Mesenchymal stem cell (in vitro differentiated cells and primary cell): ENCODE data around the gene DPF3.

Experiments used
- DNase-seq: peaks from one replicate; pipeline ENCODE4 v3.0.0-alpha.2; 2013
- H2AFZ ChIP-seq: one replicate; pipeline ENCODE4 v1.6.1; 2013; ENCODE audit warnings: low read depth, mild to moderate bottlenecking, control low read depth, inconsistent platforms, low read length, moderate library complexity
- H2AK5ac ChIP-seq: 2 replicates; pipeline ENCODE4 v1.6.1; 2013; ENCODE audit warnings: low read length, moderate library complexity, mild to moderate bottlenecking, inconsistent platforms; ENCODE audit not compliant: severe bottlenecking
- H2BK120ac ChIP-seq: one replicate; pipeline ENCODE4 v1.6.1; 2013; ENCODE audit warnings: low read depth, mild to moderate bottlenecking, inconsistent platforms, low read length, moderate library complexity
- H2BK12ac ChIP-seq, 2 experiments: one replicate each; pipeline ENCODE4 v1.6.1; 2013; ENCODE audit warnings: inconsistent platforms in 2 of 2, low read length in 2 of 2, mild to moderate bottlenecking in 2 of 2, moderate library complexity in 2 of 2, control low read depth in 1 of 2
- H2BK15ac ChIP-seq: one replicate; pipeline ENCODE4 v1.6.1; 2013; ENCODE audit warnings: mild to moderate bottlenecking, low read depth, inconsistent platforms; ENCODE audit not compliant: poor library complexity, severe bottlenecking
- H2BK5ac ChIP-seq: 2 replicates; pipeline ENCODE4 v1.6.1; 2013; ENCODE audit warnings: low read depth, mild to moderate bottlenecking, low read length, control low read depth, inconsistent platforms; ENCODE audit not compliant: poor library complexity, severe bottlenecking
- H3K14ac ChIP-seq, 2 experiments: one replicate each; pipeline ENCODE4 v1.6.1; 2013; ENCODE audit warnings: inconsistent platforms in 2 of 2, low read length in 2 of 2, control low read depth in 1 of 2, mild to moderate bottlenecking in 1 of 2, moderate library complexity in 1 of 2
- H3K18ac ChIP-seq, 2 experiments: one replicate each; pipeline ENCODE4 v1.6.1; 2013; ENCODE audit warnings: inconsistent platforms in 2 of 2, low read length in 2 of 2, control low read depth in 1 of 2, low read depth in 1 of 2, mild to moderate bottlenecking in 1 of 2
- H3K23ac ChIP-seq, 2 experiments: one replicate each; pipeline ENCODE4 v1.6.1; 2013; ENCODE audit warnings: inconsistent platforms in 2 of 2, low read length in 2 of 2, mild to moderate bottlenecking in 2 of 2, moderate library complexity in 2 of 2, control low read depth in 1 of 2
- H3K27ac ChIP-seq: 2 replicates; pipeline ENCODE4 v1.5.1; 2013; ENCODE audit warnings: mild to moderate bottlenecking, moderate library complexity, low read length, control low read depth, inconsistent platforms; ENCODE audit not compliant: poor library complexity, severe bottlenecking
- H3K27me3 ChIP-seq, 2 experiments: 2 replicates each; pipeline versions ENCODE4 v1.6.1 to v1.7.0; 2013; ENCODE audit warnings: low read length in 2 of 2, mild to moderate bottlenecking in 2 of 2, moderate library complexity in 2 of 2, control low read depth in 1 of 2, inconsistent platforms in 1 of 2; ENCODE audit not compliant: control insufficient read depth in 1 of 2, insufficient read depth in 1 of 2
- H3K36me3 ChIP-seq, 2 experiments: 2 replicates each; pipeline versions ENCODE4 v1.6.1 to v1.7.0; 2013; ENCODE audit warnings: low read length in 2 of 2, control low read depth in 1 of 2, inconsistent platforms in 1 of 2, low read depth in 1 of 2, mild to moderate bottlenecking in 1 of 2; ENCODE audit not compliant: insufficient read depth in 2 of 2, control insufficient read depth in 1 of 2
- H3K4ac ChIP-seq, 2 experiments: one replicate each; pipeline ENCODE4 v1.6.1; 2013; ENCODE audit warnings: inconsistent platforms in 2 of 2, low read length in 2 of 2, mild to moderate bottlenecking in 2 of 2, moderate library complexity in 2 of 2, control low read depth in 1 of 2, low read depth in 1 of 2
- H3K4me1 ChIP-seq: 2 replicates; pipeline ENCODE4 v1.6.1; 2013; ENCODE audit warnings: low read depth, low read length, control low read depth; ENCODE audit not compliant: control insufficient read depth, insufficient read depth
- H3K4me2 ChIP-seq: 2 replicates; pipeline ENCODE4 v1.6.1; 2013; ENCODE audit warnings: low read length, mild to moderate bottlenecking, inconsistent platforms; ENCODE audit not compliant: poor library complexity, severe bottlenecking
- H3K4me3 ChIP-seq, 2 experiments: 2 replicates each; pipeline versions ENCODE4 v1.5.1 to v1.7.0; 2013; ENCODE audit warnings: low read length in 2 of 2, mild to moderate bottlenecking in 2 of 2, control low read depth in 1 of 2, low read depth in 1 of 2; ENCODE audit not compliant: insufficient read depth in 1 of 2
- H3K79me1 ChIP-seq: replicated peaks from 2 replicates; pipeline ENCODE4 v1.6.1; 2013; ENCODE audit warnings: mild to moderate bottlenecking, control low read depth, low read length, inconsistent platforms; ENCODE audit not compliant: poor library complexity, severe bottlenecking
- H3K9ac ChIP-seq: 2 replicates; pipeline ENCODE4 v1.7.0; 2013; ENCODE audit warnings: mild to moderate bottlenecking, low read length, moderate library complexity
- H3K9me3 ChIP-seq: 2 replicates; pipeline ENCODE4 v1.7.0; 2013; ENCODE audit warnings: mild to moderate bottlenecking, low read length; ENCODE audit not compliant: control insufficient read depth
- H4K8ac ChIP-seq: one replicate; pipeline ENCODE4 v1.6.1; 2013; ENCODE audit warnings: inconsistent platforms, mild to moderate bottlenecking, low read length, moderate library complexity
- H4K91ac ChIP-seq: one replicate; pipeline ENCODE4 v1.6.1; 2013; ENCODE audit warnings: mild to moderate bottlenecking, low read length, inconsistent platforms
- WGBS: methylation state at CpG from one replicate; pipeline ENCODE4 v1.1.7; 2013; ENCODE audit warnings: mixed read lengths; 5-methylcytosine and 5-hydroxymethylcytosine counted together

DPF3 gene

DNA sequence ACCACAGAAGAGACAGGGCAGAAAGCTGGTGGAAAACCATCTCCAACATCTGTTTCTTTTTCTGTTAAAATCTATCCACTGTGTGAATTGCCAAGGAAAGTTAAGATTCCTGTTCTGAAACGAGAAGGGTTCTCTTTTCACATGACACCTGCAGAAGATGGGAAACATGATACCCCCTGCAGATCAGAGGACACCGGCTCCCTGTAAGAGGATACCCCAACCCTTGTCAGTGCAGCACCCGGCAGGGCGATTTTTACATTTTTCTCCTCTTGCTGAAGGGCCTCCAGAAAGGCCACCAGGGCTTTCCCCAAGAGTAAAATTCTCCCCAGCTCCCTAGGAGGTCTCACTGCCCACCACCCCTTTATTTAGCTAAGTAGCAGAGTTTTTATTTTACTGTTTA lies 48.2 kb downstream of the DPF3 start:
- no peak overlapping the region for H4K91ac ChIP-seq
- H3K9ac ChIP-seq: no peak overlapping the region
- no peak overlapping the region for H2BK120ac ChIP-seq
- no peak overlapping the region for H2BK15ac ChIP-seq
- H3K9me3 ChIP-seq: no peaks in the 10 kb centered on the region
- no peak overlapping the region for H3K4ac ChIP-seq
- H2AFZ ChIP-seq: no peak overlapping the region
- H2AK5ac ChIP-seq: peak overlapping the region; percentile 10
- no peak overlapping the region for H3K27ac ChIP-seq
- H4K8ac ChIP-seq: no peak overlapping the region
- no peak for DNase-seq
- H3K18ac ChIP-seq: no peak overlapping the region
- H3K4me2 ChIP-seq: no peak overlapping the region
- no peak overlapping the region for H2BK12ac ChIP-seq
- peaks cover 38% of the 10 kb centered on the region for H3K79me1 ChIP-seq
- peaks cover 0 to 3% of the 10 kb centered on the region in 2 experiments for H3K36me3 ChIP-seq
- H3K23ac ChIP-seq: no peak overlapping the region
- H2BK5ac ChIP-seq: no peak overlapping the region
- H3K4me3 ChIP-seq: no peak overlapping the region
- peaks cover 15% of the 10 kb centered on the region for H3K4me1 ChIP-seq
- H3K14ac ChIP-seq: no peak overlapping the region
- WGBS: 90% methylated on average over 4 of the region's 4 CpGs
- H3K27me3 ChIP-seq: no peaks in the 10 kb centered on the region

DNA sequence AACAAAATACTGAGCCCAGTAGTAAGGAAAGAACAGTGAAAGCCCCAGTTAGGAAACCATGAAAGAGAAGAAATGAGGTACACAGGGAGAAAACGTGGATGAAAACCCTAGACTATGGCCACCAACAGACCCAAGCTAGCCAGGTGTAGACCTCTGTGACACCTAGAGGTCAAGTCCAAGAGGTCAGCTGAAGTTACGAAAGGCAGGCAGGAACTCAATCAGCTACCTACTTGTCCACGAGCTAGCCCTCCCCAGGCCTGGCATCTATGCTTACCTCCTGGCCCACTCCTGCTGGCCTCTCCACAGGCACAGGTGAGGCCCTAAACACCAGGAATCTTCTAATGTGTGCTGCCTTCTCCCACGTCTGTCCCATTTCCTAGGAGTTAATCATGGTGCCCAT lies 48.7 kb downstream of the DPF3 start:
- peaks cover 10% of the 10 kb centered on the region for H3K4me1 ChIP-seq
- H2BK15ac ChIP-seq: no peak overlapping the region
- no peak for DNase-seq
- no peak overlapping the region for H3K18ac ChIP-seq
- H2AK5ac ChIP-seq: peak overlapping the region; percentile 10
- H3K4ac ChIP-seq: no peak overlapping the region
- no peak overlapping the region for H3K27ac ChIP-seq
- no peak overlapping the region for H4K8ac ChIP-seq
- H4K91ac ChIP-seq: no peak overlapping the region
- peaks cover 38% of the 10 kb centered on the region for H3K79me1 ChIP-seq
- peaks cover 0 to 3% of the 10 kb centered on the region in 2 experiments for H3K36me3 ChIP-seq
- H2BK12ac ChIP-seq: no peak overlapping the region
- H3K4me3 ChIP-seq: no peak overlapping the region
- H3K4me2 ChIP-seq: no peak overlapping the region
- H2AFZ ChIP-seq: no peak overlapping the region
- H3K14ac ChIP-seq: no peak overlapping the region
- H3K9me3 ChIP-seq: no peaks in the 10 kb centered on the region
- 87% methylated on average over 4 of the region's 4 CpGs for WGBS
- H2BK120ac ChIP-seq: no peak overlapping the region
- no peak overlapping the region for H3K23ac ChIP-seq
- no peaks in the 10 kb centered on the region for H3K27me3 ChIP-seq
- no peak overlapping the region for H3K9ac ChIP-seq
- no peak overlapping the region for H2BK5ac ChIP-seq

DNA sequence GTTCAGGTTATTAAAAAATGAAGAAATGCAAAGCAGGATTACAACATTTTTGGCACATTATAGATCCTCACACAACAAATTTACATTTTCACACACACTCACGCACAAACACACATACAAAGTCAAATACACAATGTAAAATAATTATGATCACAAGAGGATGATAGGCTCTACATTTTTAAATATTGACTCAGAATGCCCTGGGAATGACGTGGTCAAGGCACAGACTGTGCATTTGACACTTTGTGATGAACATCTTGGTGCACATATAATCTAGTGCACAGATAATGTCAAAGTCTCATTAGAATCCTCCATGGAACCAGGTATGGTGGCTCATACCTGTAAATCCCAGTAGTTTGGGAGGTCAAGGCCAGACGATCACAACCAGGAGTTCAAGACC lies 49.4 kb downstream of the DPF3 start:
- no peak overlapping the region for H3K9ac ChIP-seq
- no peak overlapping the region for H3K4ac ChIP-seq
- no peak overlapping the region for H3K4me3 ChIP-seq
- no peaks in the 10 kb centered on the region for H3K27me3 ChIP-seq
- no peak overlapping the region for H3K14ac ChIP-seq
- 90% methylated on average over 2 of the region's 3 CpGs for WGBS
- H3K4me2 ChIP-seq: no peak overlapping the region
- peaks cover 5% of the 10 kb centered on the region for H3K4me1 ChIP-seq
- no peak overlapping the region for H2BK120ac ChIP-seq
- no peak overlapping the region for H3K18ac ChIP-seq
- no peak overlapping the region for H4K91ac ChIP-seq
- peaks cover 37% of the 10 kb centered on the region for H3K79me1 ChIP-seq
- H3K23ac ChIP-seq: no peak overlapping the region
- peaks cover 0 to 3% of the 10 kb centered on the region in 2 experiments for H3K36me3 ChIP-seq
- no peak overlapping the region for H2AFZ ChIP-seq
- no peak overlapping the region for H3K27ac ChIP-seq
- H2BK5ac ChIP-seq: no peak overlapping the region
- no peak overlapping the region for H4K8ac ChIP-seq
- no peaks in the 10 kb centered on the region for H3K9me3 ChIP-seq
- no peak overlapping the region for H2BK15ac ChIP-seq
- DNase-seq: no peak
- no peak overlapping the region for H2BK12ac ChIP-seq
- H2AK5ac ChIP-seq: no peak overlapping the region

DNA sequence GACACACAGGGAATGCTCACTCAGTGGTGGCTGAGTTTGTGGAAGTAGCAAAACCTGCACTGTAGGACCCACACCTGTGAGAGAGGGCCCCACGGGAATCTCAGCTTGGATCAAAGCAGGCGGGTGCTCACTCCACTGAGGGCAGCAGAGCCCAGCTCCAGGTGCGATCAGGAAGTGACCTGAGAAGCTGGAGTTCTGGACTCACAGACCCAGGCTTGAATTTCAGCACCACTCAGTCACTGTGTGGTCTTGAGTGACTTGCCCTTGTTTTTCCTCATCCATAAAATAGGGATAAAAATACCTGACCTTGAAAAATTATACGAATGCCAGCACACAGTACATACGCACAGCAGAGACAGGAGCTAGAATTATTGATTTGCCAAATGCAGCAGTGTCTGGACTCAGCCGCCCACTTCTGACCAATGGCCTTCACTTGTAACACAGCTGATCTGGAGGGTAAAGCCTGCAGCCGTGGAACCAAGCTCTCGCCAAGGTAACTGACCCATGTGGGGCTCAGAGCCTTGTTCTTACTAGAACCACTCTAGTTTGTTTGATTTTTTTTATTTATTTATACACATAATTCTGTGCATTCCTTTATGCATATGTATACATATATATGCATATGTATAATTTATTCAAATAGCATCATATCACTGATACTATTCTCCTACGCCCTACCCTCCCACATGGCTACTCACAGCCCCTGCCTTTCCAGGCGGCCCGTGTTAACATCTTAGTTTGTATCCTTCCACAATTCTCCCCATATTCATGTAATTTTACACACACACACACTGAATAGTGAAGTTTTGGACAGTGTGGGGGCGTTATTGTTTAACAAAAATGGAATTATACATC lies 53.9 kb downstream of the DPF3 start:
- H2AFZ ChIP-seq: no peak overlapping the region
- no peaks in the 10 kb centered on the region for H3K27me3 ChIP-seq
- H3K9ac ChIP-seq: no peak overlapping the region
- H3K79me1 ChIP-seq: peaks cover 28% of the 10 kb centered on the region
- no peaks in the 10 kb centered on the region for H3K9me3 ChIP-seq
- no peak overlapping the region for H2BK15ac ChIP-seq
- H3K4ac ChIP-seq: no peak overlapping the region
- no peak overlapping the region for H3K4me2 ChIP-seq
- H4K8ac ChIP-seq: no peak overlapping the region
- no peak overlapping the region for H2BK12ac ChIP-seq
- no peak overlapping the region for H3K4me3 ChIP-seq
- no peak overlapping the region for H2BK5ac ChIP-seq
- no peak overlapping the region for H3K23ac ChIP-seq
- no peak overlapping the region for H4K91ac ChIP-seq
- H3K27ac ChIP-seq: no peak overlapping the region
- no peak overlapping the region for H2BK120ac ChIP-seq
- H3K36me3 ChIP-seq: peaks cover 0 to 14% of the 10 kb centered on the region in 2 experiments
- H3K4me1 ChIP-seq: peaks cover 3% of the 10 kb centered on the region
- H3K14ac ChIP-seq: no peak overlapping the region
- H3K18ac ChIP-seq: no peak overlapping the region
- no peak for DNase-seq
- no peak overlapping the region for H2AK5ac ChIP-seq
- 97% methylated on average over 6 of the region's 12 CpGs for WGBS
